ENCODE results near the gene BCAS4. TPM values are rescaled to one million over a fixed set of nuclear protein-coding genes. Genes with fewer than 3 reads are reported as not detected.

Gene BCAS4
- total and polyA plus RNA-seq, 2 donors: 4.8 to 9.2 TPM

- Histone ChIP-seq H3K4me1 (ENCODE audit: insufficient read depth) (no peaks in the 10 kb centered on the region), H3K36me3 (ENCODE audit: insufficient read depth) (peaks cover under 1% of the 10 kb centered on the region), H3K27ac (ENCODE audit: low read depth) (no peak overlapping the region), H3K4me3 (ENCODE audit: low read depth, low read length) (no peak overlapping the region)
- WGBS: 92% methylated on average over 3 of the region's 3 CpGs
- DNase-seq (ENCODE audit: extremely low spot score): no peak
Observed at GRCh38 chr20:50909413-50909812, 114.6 kb downstream of the BCAS4 start.

GRCh38 chr20:50911030-50911429, 116.2 kb downstream of the BCAS4 start:
- no peak for DNase-seq (ENCODE audit: extremely low spot score)
- Histone ChIP-seq H3K4me3 (ENCODE audit: low read depth, low read length) (no peak overlapping the region), H3K36me3 (ENCODE audit: insufficient read depth) (no peaks in the 10 kb centered on the region), H3K4me1 (ENCODE audit: insufficient read depth) (peaks cover 2% of the 10 kb centered on the region), H3K27ac (ENCODE audit: low read depth) (no peak overlapping the region)
- 65% methylated on average over 3 of the region's 3 CpGs for WGBS

GRCh38 chr20:50911716-50912115, 116.9 kb downstream of the BCAS4 start:
- H3K4me3 ChIP-seq (ENCODE audit: low read depth, low read length): no peak overlapping the region
- H3K36me3 ChIP-seq (ENCODE audit: insufficient read depth): no peaks in the 10 kb centered on the region
- no peak overlapping the region for H3K27ac ChIP-seq (ENCODE audit: low read depth)
- no peak for DNase-seq (ENCODE audit: extremely low spot score)
- H3K4me1 ChIP-seq (ENCODE audit: insufficient read depth): peaks cover 2% of the 10 kb centered on the region
- WGBS: 37% methylated on average over 1 of the region's 1 CpG

GRCh38 chr20:50913690-50914375, 119.0 kb downstream of the BCAS4 start:
- Histone ChIP-seq H3K4me3 (ENCODE audit: low read depth, low read length) (no peak overlapping the region), H3K27ac (ENCODE audit: low read depth) (no peak overlapping the region), H3K4me1 (ENCODE audit: insufficient read depth) (peaks cover 2% of the 10 kb centered on the region), H3K36me3 (ENCODE audit: insufficient read depth) (no peaks in the 10 kb centered on the region)
- 54% methylated on average over 2 of the region's 2 CpGs for WGBS
- DNase-seq (ENCODE audit: extremely low spot score): no peak

GRCh38 chr20:50915424-50915823, 120.6 kb downstream of the BCAS4 start:
- no peaks in the 10 kb centered on the region for H3K36me3 ChIP-seq (ENCODE audit: insufficient read depth)
- DNase-seq (ENCODE audit: extremely low spot score): no peak
- 41% methylated on average over 3 of the region's 3 CpGs for WGBS
- no peak overlapping the region for H3K27ac ChIP-seq (ENCODE audit: low read depth)
- H3K4me1 ChIP-seq (ENCODE audit: insufficient read depth): peaks cover 2% of the 10 kb centered on the region
- no peak overlapping the region for H3K4me3 ChIP-seq (ENCODE audit: low read depth, low read length)

- peaks cover 2% of the 10 kb centered on the region for H3K4me1 ChIP-seq (ENCODE audit: insufficient read depth)
- H3K36me3 ChIP-seq (ENCODE audit: insufficient read depth): no peaks in the 10 kb centered on the region
- 38% methylated on average over 5 of the region's 5 CpGs for WGBS
- H3K27ac ChIP-seq (ENCODE audit: low read depth): no peak overlapping the region
- DNase-seq (ENCODE audit: extremely low spot score): no peak
- H3K4me3 ChIP-seq (ENCODE audit: low read depth, low read length): no peak overlapping the region
Observed at GRCh38 chr20:50916257-50916656, 121.4 kb downstream of the BCAS4 start.

GRCh38 chr20:50916934-50917333, 122.1 kb downstream of the BCAS4 start:
- no peak overlapping the region for H3K27ac ChIP-seq (ENCODE audit: low read depth)
- H3K4me1 ChIP-seq (ENCODE audit: insufficient read depth): peaks cover 2% of the 10 kb centered on the region
- no peaks in the 10 kb centered on the region for H3K36me3 ChIP-seq (ENCODE audit: insufficient read depth)
- WGBS: 75% methylated on average over 3 of the region's 3 CpGs
- DNase-seq (ENCODE audit: extremely low spot score): no peak
- no peak overlapping the region for H3K4me3 ChIP-seq (ENCODE audit: low read depth, low read length)

- no peak for DNase-seq (ENCODE audit: extremely low spot score)
- Histone ChIP-seq H3K4me3 (ENCODE audit: low read depth, low read length) (no peak overlapping the region), H3K4me1 (ENCODE audit: insufficient read depth) (peaks cover 2% of the 10 kb centered on the region), H3K36me3 (ENCODE audit: insufficient read depth) (no peaks in the 10 kb centered on the region), H3K27ac (ENCODE audit: low read depth) (no peak overlapping the region)
- 40% methylated on average over 3 of the region's 3 CpGs for WGBS
Observed at GRCh38 chr20:50918403-50918802, 123.5 kb downstream of the BCAS4 start.

GRCh38 chr20:50919567-50919966, 124.7 kb downstream of the BCAS4 start:
- Histone ChIP-seq H3K4me1 (ENCODE audit: insufficient read depth) (peaks cover 2% of the 10 kb centered on the region), H3K27ac (ENCODE audit: low read depth) (no peak overlapping the region)

GRCh38 chr20:50920997-50921396, 126.1 kb downstream of the BCAS4 start:
- H3K27ac ChIP-seq (ENCODE audit: low read depth): no peak overlapping the region
- DNase-seq (ENCODE audit: extremely low spot score): no peak
- H3K4me1 ChIP-seq (ENCODE audit: insufficient read depth): no peaks in the 10 kb centered on the region
- H3K36me3 ChIP-seq (ENCODE audit: insufficient read depth): no peaks in the 10 kb centered on the region
- no peak overlapping the region for H3K4me3 ChIP-seq (ENCODE audit: low read depth, low read length)

More at GRCh38 chr20:50919567-50919966, 124.7 kb downstream of the BCAS4 start:
- H3K4me3 ChIP-seq (ENCODE audit: low read depth, low read length): no peak overlapping the region
- 69% methylated on average over 6 of the region's 6 CpGs for WGBS
- no peak for DNase-seq (ENCODE audit: extremely low spot score)
- no peaks in the 10 kb centered on the region for H3K36me3 ChIP-seq (ENCODE audit: insufficient read depth)

GRCh38 chr20:50921803-50922501, 127.1 kb downstream of the BCAS4 start:
- Histone ChIP-seq H3K36me3 (ENCODE audit: insufficient read depth) (no peaks in the 10 kb centered on the region), H3K4me3 (ENCODE audit: low read depth, low read length) (no peak overlapping the region), H3K4me1 (ENCODE audit: insufficient read depth) (no peaks in the 10 kb centered on the region), H3K27ac (ENCODE audit: low read depth) (no peak overlapping the region)
- no peak for DNase-seq (ENCODE audit: extremely low spot score)
- WGBS: 71% methylated on average over 8 of the region's 8 CpGs

GRCh38 chr20:50924261-50924920, 129.5 kb downstream of the BCAS4 start:
- Histone ChIP-seq H3K27ac (ENCODE audit: low read depth) (no peak overlapping the region), H3K4me3 (ENCODE audit: low read depth, low read length) (no peak overlapping the region), H3K36me3 (ENCODE audit: insufficient read depth) (no peaks in the 10 kb centered on the region), H3K4me1 (ENCODE audit: insufficient read depth) (no peaks in the 10 kb centered on the region)
- 49% methylated on average over 2 of the region's 2 CpGs for WGBS
- no peak for DNase-seq (ENCODE audit: extremely low spot score)

GRCh38 chr20:50926530-50926929, 131.7 kb downstream of the BCAS4 start:
- H3K4me1 ChIP-seq (ENCODE audit: insufficient read depth): no peaks in the 10 kb centered on the region
- no peak overlapping the region for H3K4me3 ChIP-seq (ENCODE audit: low read depth, low read length)
- H3K27ac ChIP-seq (ENCODE audit: low read depth): no peak overlapping the region
- no peaks in the 10 kb centered on the region for H3K36me3 ChIP-seq (ENCODE audit: insufficient read depth)
- 34% methylated on average over 1 of the region's 1 CpG for WGBS
- DNase-seq (ENCODE audit: extremely low spot score): no peak

Measured in urinary bladder (tissue), 4 donors.